ENCODE results near the gene GMDS.
"Not testable (repeated sequence)": the region's sequence is repeated elsewhere in the genome, so short reads cannot be mapped to it uniquely, and the experiment has no call there.

Gene GMDS

DNA sequence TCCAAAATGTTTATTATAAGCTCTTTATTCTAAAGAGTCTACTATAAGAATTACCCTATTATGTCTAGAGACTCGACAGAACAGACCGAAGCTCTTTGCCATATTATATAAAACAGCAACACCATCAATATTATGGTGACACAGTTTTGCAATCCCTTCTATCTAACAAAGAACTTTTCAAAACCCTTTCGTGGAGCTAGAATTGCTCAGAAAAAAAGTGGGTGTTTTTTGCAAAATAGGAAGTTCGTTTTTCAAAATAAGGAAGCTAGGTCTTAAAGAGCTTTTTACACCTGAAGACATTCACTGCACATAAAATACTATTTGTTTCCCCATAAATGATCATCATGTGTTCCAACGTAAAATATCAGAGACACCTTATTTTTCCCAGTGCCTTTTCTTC lies 395.7 kb downstream of the GMDS start:
- DNase-seq, result no peak

DNA sequence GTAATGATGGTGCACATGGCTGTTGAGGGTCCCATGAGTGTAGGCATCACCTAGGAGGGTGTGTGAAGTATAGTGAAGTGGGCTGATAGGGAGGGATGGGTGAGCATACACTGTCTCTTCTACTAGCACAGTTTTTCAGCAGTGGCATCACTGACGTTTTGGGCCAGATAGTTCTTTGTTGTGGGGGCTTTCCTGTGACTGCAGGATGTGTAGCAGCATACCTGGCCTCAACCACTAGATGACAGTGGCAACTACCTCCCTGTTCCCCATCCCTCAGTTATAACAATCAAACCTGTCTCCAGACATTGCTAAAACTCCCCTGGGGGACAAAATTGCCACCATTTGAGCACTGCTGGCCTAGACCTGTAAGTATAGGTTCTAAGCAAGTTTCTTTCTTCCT lies 396.7 kb downstream of the GMDS start:
- no peak for DNase-seq

DNA sequence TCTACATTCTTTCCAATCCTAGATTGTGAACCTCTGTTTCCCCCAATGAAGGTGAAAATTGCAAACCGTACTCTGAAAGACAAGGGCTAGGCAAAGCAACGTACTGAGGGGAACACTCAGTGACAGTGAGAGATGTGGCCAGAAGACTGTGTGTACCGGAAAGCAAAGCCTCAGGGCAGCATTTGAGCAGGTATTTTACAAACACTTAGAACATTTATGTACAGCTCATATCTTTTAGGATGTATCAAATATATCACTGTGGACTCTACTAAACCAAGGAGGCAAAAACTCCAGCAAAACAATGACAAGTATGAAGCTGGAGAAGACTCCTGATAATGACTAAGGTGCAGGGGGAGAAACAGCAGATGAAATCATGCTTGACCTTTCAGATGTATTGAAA lies 398.8 kb downstream of the GMDS start:
- DNase-seq, result no peak

DNA sequence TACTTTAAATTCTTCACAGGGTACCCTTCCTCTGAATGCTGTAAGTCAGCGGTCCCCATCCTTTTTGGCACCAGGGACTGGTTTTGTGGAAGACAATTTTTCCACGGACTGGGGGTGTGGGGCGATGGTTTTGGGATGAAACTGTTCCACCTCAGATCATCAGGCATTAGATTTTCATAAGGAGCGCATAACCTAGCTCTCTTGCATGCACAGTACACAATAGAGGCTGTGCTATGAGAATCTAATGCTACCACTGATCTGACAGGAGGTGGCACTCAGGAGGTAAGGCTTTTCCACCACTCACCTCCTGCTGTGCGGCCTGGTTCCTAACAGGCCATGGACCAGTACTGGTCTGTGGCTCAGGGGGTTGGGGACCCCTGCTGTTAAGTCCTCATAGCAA lies 399.9 kb downstream of the GMDS start:
- DNase-seq, result not testable (repeated sequence)

DNA sequence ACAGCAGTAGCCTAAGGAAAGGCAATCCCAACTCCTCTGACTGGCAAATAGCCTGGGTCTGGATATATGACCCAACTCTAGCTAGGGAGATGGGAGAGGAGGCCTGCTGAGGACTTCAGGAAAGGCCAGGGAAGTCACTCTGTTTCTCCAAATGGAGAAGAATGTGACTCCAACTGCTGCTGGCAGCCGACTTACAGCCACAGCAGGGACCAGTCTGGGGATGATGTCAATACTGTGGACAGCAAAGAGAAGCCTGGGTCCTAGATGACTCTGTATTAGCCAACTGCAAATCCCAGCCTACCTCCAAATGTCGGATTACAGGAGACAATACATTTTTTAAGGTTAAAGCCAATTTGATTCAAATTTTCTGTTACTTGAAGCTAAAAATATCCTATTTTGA lies 403.1 kb downstream of the GMDS start:
- DNase-seq, result no peak

DNA sequence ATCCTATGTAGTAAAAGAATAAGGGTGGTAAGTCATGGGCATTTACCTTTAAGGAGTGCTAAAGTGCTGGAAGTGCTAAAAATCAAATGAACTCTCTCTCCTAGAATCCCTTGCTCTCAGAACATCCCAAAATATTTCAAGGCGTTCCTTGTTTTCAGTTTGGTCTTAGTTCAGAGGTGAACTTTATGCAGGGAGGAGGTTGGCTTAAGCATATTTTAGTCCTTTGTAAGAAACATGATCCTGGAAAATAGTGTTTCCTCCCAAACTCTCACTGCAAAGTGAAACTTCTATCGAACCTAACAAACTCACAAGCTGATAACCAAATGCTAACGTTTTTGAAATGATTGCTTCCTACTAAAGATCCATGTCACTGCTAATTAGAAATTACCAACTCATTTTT lies 404.3 kb downstream of the GMDS start:
- DNase-seq, result no peak

DNA sequence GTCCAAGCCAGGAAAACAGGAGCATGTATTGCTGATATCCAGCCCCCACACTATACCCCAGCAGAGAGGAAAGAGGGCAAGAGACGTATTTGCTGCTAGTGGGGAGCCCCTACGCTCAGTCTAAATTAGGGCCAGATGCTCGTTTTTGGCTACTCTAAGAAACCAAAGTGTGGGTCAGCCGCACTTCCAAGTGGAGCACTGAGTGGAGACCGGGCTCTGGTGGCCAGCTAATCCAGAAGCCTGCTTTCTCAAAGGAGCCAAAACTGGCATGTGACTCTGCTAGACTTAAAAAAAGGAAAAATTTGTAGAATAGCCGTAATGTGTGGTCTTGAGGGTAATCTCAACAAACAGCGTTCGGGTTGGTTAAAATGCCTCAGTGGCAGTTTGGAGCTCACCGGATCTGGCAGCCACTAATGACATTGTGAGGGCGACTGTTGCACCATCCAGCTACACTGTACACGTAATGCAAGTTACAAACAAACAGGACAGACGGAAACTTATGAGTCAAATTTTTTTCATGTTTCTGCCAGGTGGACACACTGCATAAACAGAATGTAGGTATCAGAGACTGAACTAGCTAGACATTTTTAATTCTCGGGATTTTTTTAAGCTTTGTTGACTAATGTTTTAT lies 404.8 kb downstream of the GMDS start:
- no peak for DNase-seq

DNA sequence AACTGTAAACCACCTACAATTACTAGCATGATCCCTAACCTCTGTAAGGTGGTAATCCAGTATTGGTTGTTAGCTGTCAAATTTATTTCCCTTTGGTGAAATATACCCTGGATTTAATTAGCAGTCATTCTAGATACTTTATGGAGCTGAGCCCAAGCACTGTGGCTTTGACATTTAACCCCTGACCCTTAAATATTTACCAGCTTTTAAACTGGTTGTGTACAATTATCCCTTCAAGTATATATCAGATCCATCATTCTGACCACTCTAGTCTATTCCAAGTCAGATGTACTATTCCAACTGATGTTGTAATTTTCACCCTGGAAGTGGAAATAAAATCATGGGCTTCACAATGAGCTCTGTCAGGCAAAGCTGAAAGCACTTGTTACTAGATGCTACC lies 406.0 kb downstream of the GMDS start:
- DNase-seq, result no peak

DNA sequence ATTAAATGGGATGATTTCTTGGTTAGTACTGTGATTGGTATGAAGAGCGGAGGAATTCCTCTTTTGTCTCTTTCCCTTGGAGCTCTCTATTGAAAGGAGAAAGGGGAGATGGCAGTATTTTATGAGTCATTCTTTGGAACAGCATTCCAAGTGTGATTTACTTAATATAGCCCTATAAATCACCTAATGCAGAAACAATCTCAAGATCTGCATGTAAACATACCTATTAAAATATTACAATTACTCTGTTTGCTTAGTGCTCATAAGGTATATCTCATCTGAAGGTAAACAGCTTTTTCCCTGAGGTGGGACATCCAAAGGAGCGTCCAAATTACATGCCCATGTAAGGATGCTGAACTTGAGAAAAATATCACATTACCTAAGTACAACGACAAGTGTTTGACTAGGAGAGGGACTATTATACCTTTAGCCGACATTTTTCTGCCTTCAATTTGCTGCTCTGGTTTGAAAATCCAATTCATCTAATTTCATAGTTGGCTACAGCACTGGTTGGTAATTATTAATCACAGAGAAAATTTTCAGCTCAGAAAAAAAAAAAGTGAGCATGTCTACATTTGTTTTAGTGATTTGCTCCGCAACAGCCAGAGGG lies 406.7 kb downstream of the GMDS start:
- DNase-seq, result no peak

DNA sequence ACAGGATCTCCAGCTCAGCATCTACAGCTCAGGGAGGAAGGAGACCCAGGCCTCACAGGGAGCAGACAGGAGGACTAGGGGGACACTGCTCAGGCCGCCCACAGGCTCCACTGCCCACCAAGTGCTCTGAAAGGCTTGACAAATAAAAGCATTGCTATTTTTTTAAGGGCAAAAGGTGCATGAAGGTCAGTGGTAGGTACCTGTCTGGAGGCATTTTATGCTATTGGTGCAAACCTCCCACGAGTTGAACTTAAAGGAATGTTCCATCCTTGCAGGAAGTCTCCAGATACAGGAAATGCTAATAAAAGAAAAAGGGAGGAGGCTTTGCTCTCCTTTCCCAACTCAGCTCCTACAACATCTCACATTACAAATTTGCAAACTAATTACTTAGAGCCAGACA lies 407.6 kb downstream of the GMDS start:
- no peak for DNase-seq

DNA sequence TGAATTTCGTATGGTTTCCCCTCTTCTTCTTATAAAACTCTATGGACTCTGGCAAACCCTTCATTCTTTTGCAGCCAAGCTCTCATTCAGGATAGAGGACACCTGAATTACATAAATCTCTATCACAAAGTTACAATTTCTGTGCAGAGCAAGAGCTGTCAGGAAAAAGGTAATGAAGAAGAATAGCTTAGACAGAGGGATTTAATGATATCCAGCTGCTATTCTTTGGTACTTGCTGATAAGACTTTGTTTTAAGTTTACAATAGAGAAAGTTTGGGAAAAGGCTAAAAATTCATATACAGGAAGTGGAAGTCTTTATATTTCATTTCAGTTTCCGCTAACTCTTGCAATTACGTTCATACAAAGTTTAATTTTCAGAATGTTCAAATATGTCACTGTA lies 408.7 kb downstream of the GMDS start:
- DNase-seq, result no peak

DNA sequence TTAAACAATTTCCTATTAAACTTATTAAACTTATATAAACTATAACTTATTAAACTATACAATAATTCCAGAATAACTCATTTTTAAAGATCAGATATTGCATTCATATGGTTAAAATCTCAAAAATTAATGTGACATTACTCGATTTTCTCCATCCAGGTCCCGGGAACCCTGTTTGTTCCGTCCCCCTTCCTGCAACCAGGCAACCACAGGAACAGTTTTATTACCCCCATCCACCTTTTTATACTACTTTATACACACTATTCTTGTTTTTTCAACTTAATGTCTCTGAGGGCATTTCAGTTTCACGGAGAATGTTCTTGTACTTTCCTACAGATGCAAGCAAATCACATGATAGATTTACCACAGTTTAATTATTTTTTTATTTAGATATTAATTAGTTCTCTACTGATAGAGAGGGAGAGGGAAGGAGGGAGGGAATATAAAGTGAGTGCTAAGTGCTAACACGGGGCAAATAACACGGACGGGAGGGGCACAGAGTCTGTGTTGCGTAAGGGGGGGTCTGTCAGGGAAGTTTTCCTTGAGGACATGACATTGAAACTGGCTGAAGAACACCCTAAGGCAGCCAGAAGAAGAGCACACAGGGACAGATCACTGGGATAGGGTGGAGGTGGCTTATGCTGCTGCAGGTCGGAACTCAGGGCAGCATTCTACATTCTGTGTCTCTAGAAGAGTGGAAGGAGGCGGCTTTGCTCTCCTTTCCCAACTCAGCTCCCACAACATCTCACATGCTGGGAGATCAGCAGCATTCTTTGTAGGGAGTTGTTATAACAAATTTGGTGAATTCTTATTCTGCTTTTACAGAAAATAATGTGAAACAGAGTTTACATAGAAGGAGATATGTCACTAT lies 410.5 kb downstream of the GMDS start:
- DNase-seq, result no peak

DNA sequence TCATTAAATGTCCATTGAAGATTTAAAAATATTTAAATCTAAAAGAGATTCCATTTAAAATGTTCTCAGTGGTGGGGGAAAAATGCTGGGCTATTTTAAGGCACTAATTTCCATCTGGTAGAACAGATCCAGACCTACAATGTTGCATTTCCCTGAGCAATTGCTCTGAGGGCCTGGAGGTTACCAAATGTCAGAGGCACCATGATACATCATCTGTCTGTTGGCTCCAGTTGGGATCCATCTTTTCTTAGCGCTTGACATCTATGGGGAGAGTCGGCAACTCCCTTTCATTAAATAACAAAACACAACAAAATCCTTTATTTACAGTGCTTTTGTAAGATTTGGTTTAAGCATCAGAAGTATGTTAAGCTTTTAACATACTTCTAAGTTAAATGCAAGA lies 411.2 kb downstream of the GMDS start:
- no peak for DNase-seq

DNA sequence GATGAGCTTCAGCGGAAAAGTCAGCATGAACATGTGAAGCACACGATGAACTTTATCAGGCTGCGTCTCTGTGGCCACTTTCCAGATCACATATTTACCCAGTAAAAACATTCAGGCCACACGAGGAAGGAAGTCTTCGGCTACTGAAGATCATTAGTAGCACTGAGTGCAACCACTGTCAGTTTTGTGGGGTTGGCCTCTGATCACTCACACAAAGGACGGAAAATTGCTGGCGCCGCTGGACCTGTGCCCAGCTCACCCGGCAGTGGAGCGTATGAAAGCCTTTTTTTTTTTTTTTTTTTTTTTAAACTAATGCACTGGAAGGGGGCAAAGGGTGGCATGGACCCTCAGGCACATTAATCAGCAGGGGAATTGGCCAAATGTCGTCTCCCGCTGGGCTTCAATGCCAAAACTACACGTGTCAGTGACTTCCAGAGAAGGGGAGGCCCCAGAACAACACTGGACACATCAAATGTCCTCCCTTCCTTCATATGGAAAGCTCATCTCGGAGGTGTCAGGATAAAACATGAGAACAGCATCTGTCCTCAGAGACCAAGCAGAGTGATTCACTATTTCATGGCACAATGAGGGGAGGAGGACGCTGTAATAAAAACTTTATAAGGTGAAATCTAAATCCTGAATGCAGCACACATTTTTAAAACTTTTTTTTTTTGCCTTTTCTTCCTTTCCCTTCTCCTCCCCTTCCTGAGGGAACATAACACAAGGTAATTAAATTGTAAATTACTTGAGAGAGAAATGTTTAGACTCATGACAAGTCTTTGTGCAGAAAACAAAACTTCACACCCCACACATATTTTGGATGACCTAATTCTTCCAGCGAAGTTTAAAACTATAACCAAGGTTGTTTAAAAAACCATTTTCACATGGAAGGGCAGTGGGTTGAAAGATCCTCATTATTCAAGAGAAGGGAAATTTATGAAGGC lies 412.3 kb downstream of the GMDS start:
- DNase-seq, result no peak

DNA sequence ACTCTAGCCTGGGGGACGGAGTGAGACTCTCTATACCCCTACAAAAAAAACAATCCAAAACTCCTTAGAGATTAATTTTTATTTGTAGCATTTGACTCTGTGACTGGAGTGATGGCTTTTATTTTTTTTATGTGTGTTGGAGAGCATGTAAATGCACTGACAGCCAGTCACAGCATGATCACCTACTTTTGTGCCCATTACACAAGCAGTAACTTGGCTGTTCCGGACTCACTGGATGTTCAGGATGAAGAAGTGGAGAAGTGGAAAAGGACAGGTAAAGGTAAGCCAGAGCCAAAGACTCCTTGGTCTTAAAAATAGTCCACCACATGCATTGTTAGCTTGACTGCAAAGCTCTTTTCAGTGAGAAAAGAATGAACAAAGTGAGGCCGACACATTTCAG lies 413.0 kb downstream of the GMDS start:
- no peak for DNase-seq

DNA sequence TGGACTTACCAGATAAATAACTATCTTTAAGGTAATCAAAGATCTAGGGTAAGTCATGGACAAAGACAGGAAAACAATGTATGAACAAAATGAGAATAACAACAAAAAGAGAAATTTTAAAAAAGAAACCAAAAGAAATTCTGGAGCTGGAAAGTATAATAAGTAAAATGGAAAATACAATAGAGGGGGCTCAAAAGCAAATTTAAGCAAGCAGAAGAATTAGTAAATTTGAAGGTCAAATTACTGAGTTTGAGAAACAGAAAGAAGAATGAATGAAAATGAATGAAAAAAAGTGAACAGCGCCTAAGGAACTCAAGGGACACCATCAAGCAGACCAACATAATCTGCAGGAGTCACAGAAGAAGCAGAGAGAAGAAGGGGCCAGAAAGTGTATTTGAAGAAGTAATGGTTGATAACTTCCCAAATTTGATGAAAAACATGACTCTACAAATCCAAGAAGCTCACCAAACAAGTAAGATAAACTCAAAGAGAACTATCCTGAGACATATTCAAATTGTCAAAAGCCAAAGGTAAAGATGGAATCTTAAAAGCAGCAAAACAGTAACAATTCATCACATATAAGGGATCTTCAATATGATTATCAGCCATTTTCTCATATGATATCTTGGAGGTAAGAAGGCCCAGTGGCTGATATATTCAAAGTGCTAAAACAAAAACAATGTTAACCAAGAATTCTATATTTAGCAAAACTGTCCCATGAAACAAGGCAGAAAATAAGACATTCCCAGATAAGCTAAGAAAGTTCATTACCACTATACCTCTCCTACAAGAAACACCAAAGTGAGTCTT lies 417.2 kb downstream of the GMDS start:
- DNase-seq, result no peak

DNA sequence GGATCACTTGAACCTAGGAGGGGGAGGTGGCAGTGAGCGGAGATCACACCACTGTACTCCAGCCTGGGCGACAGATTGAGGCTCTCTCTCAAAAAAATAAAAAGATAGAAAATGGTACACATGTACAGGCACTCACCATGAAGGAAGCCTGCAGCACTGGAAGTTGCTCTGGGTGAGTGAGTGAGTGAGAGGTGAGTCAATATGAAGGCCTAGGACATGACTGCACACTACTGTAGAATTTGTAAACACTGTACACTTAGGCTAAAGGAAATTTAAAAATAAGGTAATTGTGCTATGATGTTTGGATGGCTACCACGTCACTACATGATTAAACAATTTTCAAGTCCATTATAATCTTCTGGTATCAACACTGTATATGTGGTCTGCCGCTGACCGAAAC lies 419.5 kb downstream of the GMDS start:
- DNase-seq, result no peak

DNA sequence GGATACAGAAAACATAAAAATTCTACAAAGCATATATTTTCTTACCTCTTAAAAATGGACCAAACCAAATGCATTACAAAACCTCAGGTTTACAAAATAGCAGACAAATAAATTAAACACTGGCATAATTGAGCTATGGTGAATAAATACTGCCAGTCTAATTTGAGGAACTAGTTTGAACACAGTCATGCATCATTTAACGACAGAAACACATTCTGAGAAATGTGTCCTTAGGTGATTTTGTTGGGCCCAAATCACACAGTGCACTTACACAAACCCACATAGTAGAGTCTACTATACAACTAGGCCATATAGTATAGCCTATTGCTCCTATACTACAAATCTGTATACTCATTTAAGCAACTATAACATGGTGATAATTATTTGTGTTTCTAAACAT lies 420.1 kb downstream of the GMDS start:
- no peak for DNase-seq

DNA sequence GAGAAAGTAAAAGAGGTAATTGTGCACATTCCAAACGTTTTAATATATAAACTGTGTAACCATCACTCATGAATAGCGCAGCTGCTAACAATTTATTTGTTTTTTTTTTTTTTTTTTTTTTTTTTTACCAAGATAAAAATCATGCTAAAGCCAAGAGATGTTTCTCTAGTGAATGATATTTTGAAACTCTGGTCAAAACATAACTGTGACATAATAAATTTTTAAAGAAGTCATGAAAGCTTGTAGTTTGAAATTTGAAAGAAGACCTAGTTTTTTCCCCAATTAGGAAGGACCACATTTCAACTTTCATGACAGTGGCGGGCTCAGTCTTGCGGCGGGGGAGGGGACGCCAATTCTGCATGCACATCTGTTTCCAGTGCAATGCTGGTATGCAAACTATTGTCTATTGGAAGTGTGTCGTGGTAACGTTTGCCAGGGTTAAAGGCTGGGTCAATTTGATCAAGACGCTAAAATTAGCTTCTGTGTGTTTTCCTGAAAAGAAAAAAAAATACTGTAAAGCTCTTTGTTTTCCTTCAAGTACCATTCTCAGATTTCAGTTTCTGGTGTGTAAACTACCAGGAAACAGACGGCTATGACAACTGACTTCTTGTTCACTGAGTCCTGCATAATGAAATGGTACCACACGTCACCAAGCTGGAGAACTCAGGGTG lies 423.8 kb downstream of the GMDS start:
- DNase-seq, result no peak

DNA sequence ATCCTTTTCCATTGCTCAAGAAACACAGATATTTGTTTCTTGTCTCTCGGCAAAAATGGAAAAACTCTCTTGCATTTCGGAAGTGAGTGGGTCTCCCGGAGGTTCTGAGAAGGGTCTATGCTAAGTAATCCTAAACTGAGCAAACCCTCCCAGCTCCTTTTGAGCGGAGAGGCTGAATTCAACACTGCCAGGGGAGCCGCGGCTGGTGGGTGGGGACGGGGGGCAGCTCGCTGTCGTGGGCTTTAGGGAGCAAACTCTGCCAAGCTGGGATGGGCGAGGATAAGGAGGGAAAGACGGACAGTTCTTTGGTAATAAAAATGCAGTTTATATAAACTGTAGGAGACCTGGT lies 424.3 kb downstream of the GMDS start:
- no peak for DNase-seq

DNA sequence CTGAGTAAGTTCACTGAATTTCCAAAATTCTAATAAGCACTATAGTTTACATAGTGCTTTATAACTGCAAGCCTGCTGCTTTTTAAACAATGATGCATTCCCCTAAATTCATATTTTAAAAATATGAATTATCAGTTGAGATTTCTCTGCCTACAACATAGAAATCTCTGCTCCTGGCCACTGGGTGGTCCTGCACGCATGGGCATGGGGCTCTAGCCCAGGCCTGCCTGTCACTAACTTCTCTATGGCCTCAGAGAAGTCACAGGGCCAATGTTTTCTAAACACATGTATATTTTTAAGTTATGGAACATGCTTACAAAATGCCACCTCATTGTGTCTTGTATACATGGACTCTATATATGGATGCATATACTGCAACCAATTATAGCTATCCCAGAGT lies 424.7 kb downstream of the GMDS start:
- DNase-seq, result no peak

DNA sequence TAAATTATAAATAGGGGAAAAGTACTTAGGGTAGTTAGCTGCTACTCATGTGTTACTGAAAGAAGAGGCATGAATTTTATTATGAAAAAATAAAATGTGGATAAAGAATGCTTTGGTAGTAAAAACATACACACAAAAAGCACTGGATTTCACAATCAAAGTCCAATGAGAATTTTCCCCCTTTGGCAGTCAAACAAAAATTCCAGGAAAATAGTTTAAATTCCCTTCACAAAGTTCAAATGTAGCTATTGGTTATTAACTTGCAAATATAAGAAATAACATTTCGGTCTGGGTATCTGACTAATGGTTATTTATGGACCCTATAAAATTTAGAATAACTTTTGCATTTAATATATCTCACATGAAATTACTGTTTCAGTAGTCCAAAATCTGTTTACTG lies 425.2 kb downstream of the GMDS start:
- DNase-seq, result no peak
